GM12878 (cell line): ENCODE measurements around the gene MRPS9. TPM values are rescaled to one million over a fixed set of nuclear protein-coding genes. Genes with fewer than 3 reads are reported as not detected.

ENCODE experiments used
- ATAC-seq: fragments of 200-7000 bp; cut with Tn5 transposase; 3 replicates; pipeline ENCODE4 v1.9.1; 2020; ENCODE audit warnings: mild to moderate bottlenecking, moderate library complexity
- BruUV-seq: library from RNA; stranded (reverse); fragments of 400-500 nt; replicated peaks from 2 replicates; lab custom pipeline; 2021; lab: Mats Ljungman, UMichigan
- CTCF ChIA-PET: fragments of 300-600 bp; sonication (Branson Sonifier 250); formaldehyde crosslinking; extraction: SDS; loops from one replicate; lab custom pipeline; 2021; ENCODE audit warnings: inconsistent platforms; lab: Yijun Ruan, JAX
- POLR2A ChIA-PET: fragments of 350-600 bp; formaldehyde crosslinking; extraction: SDS; loops from one replicate; lab custom pipeline; 2021; ENCODE audit warnings: inconsistent platforms; lab: Charles Lee
- RAD21 ChIA-PET: fragments of 300-600 bp; sonication (Branson Sonifier 250); formaldehyde crosslinking; loops from one replicate; lab custom pipeline; 2023; ENCODE audit warnings: antibody characterized with exemption; ENCODE audit not compliant: unreplicated experiment; lab: Charles Lee
- SMC1A ChIA-PET: fragments of 300-600 bp; sonication (Branson Sonifier 250); formaldehyde crosslinking; loops from one replicate; lab custom pipeline; 2023; ENCODE audit not compliant: unreplicated experiment, uncharacterized antibody; lab: Charles Lee
- DNase-seq: peaks from one replicate; pipeline ENCODE4 v3.0.0-alpha.2; 2011; ENCODE audit warnings: low read depth, low spot score
- FAIRE-seq: peaks from 3 replicates; lab custom pipeline; 2011; peaks lifted over from hg19 to GRCh38; lab: Jason Lieb, UNC
- H2AFZ ChIP-seq: 2 replicates; pipeline ENCODE4 v1.6.0; 2011; ENCODE audit warnings: low read depth, low read length, control low read depth; ENCODE audit not compliant: control insufficient read depth
- H3K27ac ChIP-seq: 2 replicates; pipeline ENCODE4 v1.5.1; 2011; ENCODE audit warnings: control low read depth; ENCODE audit not compliant: control insufficient read depth, insufficient read depth
- H3K27me3 ChIP-seq, 2 experiments: replicated peaks in 1 of 2; 2 replicates each; pipeline versions ENCODE4 v1.6.0 to v1.6.1; 2011; ENCODE audit warnings: low read length in 1 of 2; ENCODE audit not compliant: control insufficient read depth in 2 of 2, insufficient read depth in 2 of 2
- H3K36me3 ChIP-seq, 2 experiments: 2 replicates each; pipeline ENCODE4 v1.5.1; 2011; ENCODE audit warnings: low read length in 1 of 2; ENCODE audit not compliant: control insufficient read depth in 2 of 2, insufficient read depth in 2 of 2
- H3K4me1 ChIP-seq: 2 replicates; pipeline ENCODE4 v1.6.1; 2011; ENCODE audit warnings: mild to moderate bottlenecking, low read length, moderate library complexity, mixed read lengths; ENCODE audit not compliant: control insufficient read depth, insufficient read depth
- H3K4me2 ChIP-seq: 2 replicates; pipeline ENCODE4 v1.6.0; 2011; ENCODE audit warnings: control low read depth; ENCODE audit not compliant: control insufficient read depth, insufficient read depth
- H3K4me3 ChIP-seq: fragments of 200-600 bp; sonication (generic); 2 replicates; pipeline ENCODE4 v1.5.1; 2016
- H3K79me2 ChIP-seq: 2 replicates; pipeline ENCODE4 v1.6.0; 2011; ENCODE audit warnings: low read length; ENCODE audit not compliant: control insufficient read depth, insufficient read depth
- H3K9ac ChIP-seq: 2 replicates; pipeline ENCODE4 v1.8.0; 2011; ENCODE audit warnings: low read length, control low read depth, mixed read lengths; ENCODE audit not compliant: control insufficient read depth, insufficient read depth
- H3K9me3 ChIP-seq: replicated peaks from 3 replicates; pipeline ENCODE4 v1.5.1; 2011; ENCODE audit warnings: mild to moderate bottlenecking, low read length; ENCODE audit not compliant: control insufficient read depth, insufficient read depth
- H4K20me1 ChIP-seq: 2 replicates; pipeline ENCODE4 v1.6.0; 2011; ENCODE audit not compliant: control insufficient read depth, insufficient read depth
- BCLAF1 ChIP-seq: fragments of 450-650 bp; IDR thresholded peaks from 2 replicates; pipeline ENCODE4 v1.6.1; 2017; ENCODE audit warnings: antibody characterized with exemption, mild to moderate bottlenecking, moderate library complexity
- CHD1 ChIP-seq: IDR thresholded peaks from 2 replicates; pipeline ENCODE4 v1.6.1; 2012; ENCODE audit warnings: low read depth, low read length, improper control_type of control experiment
- E2F8 ChIP-seq: fragments of 450-650 bp; IDR thresholded peaks from 2 replicates; pipeline ENCODE4 v1.6.1; 2018; ENCODE audit warnings: mild to moderate bottlenecking, low read depth, moderate library complexity; ENCODE audit not compliant: partially characterized antibody
- POLR2A ChIP-seq: IDR thresholded peaks from 2 replicates; pipeline ENCODE4 v1.6.1; 2011; ENCODE audit warnings: low read depth, mild to moderate bottlenecking, low read length
- SREBF2 ChIP-seq: IDR thresholded peaks from 2 replicates; pipeline ENCODE4 v1.6.1; 2012; ENCODE audit warnings: mild to moderate bottlenecking, low read length
- YBX1 ChIP-seq: fragments of 450-650 bp; IDR thresholded peaks from 2 replicates; pipeline ENCODE4 v1.6.1; 2016; ENCODE audit warnings: antibody characterized with exemption
- ZNF24 ChIP-seq: fragments of 450-650 bp; IDR thresholded peaks from 2 replicates; pipeline ENCODE4 v1.6.1; 2017; ENCODE audit warnings: antibody characterized with exemption, mild to moderate bottlenecking
- WGBS: methylation state at CpG from one replicate; pipeline ENCODE4 v1.1.6; 2016; ENCODE audit warnings: low lambda C conversion rate; ENCODE audit not compliant: insufficient replicate concordance, insufficient coverage; ENCODE audit errors: missing lambda C conversion rate; 5-methylcytosine and 5-hydroxymethylcytosine counted together
- in situ Hi-C: fragments of 300-500 bp; cut with MboI; formaldehyde crosslinking; loops from 9 replicates; pipeline ENCODE4 v1.14.3; 2018; ENCODE audit warnings: mixed read lengths
- intact Hi-C: fragments of 100-400 bp; cut with micrococcal nuclease; formaldehyde crosslinking; loops from one replicate; pipeline ENCODE4 v1.14.2; 2022; ENCODE audit not compliant: unreplicated experiment
- polyA plus RNA-seq, 11 experiments: library from polyadenylated mRNA; depleted of rRNA in 4 of 11; unstranded in 6 of 11; stranded (reverse) in 5 of 11; fragments of >200 nt; fragmentation: Nextera tagmentation in 4 of 11; fragmentation: Illumina TruSeq in 1 of 11; extraction: Ambion mirVana in 4 of 11; extraction: Trizol in 1 of 11; gene quantifications; 1 replicate in 1 of 11; 2 replicates in 10 of 11; pipeline versions ENCODE4 v1.2.1 to v1.2.3, GENCODE V29; 2011 to 2016; ENCODE audit warnings: inconsistent platforms in 2 of 11, missing spikeins in 2 of 11, low read depth in 1 of 11
- total RNA-seq, 4 experiments: library from RNA; depleted of rRNA in 3 of 4; stranded (reverse); fragments of >200 nt in 3 of 4; fragmentation: Illumina TruSeq in 1 of 4; extraction: Trizol in 1 of 4; gene quantifications; 2 replicates each; pipeline versions ENCODE4 v1.2.1 to v1.2.3, GENCODE V29; 2013 to 2021

MRPS9 gene
- total and polyA plus RNA-seq, 10 of the 15 experiments (the other 5 are each of a cell fraction or from before 2014, with no cell fraction given): 39.1 to 111 (median 63.4) TPM

- RAD21 ChIA-PET: no interaction called here
- FAIRE-seq (no peak), DNase-seq (no peak), ATAC-seq (no peak)
- Histone ChIP-seq H3K9ac (no peak overlapping the region), H3K4me2 (no peak overlapping the region), H3K4me1 (0 out of 2 replicates have a peak, but pooled peaks cover 3% of the 10 kb centered on the region), H3K79me2 (no peaks in the 10 kb centered on the region), H3K27me3 (peaks cover 0 to 4% of the 10 kb centered on the region in 2 experiments; a peak in 3 of 4 replicates), H3K9me3 (no peaks in the 10 kb centered on the region), H3K4me3 (no peak overlapping the region), H3K27ac (no peak overlapping the region), H2AFZ (no peak overlapping the region), H3K36me3 (no peaks in the 10 kb centered on the region), H4K20me1 (no peaks in the 10 kb centered on the region)
- in situ Hi-C loops (no loop called here), intact Hi-C loops (no loop called here)
- POLR2A ChIA-PET: no interaction called here
- CTCF ChIA-PET: no interaction called here
- no TSS peak for BruUV-seq
- WGBS: 58% methylated on average over 4 of the region's 4 CpGs
- SMC1A ChIA-PET: no interaction called here
- TF ChIP-seq CHD1 (no peak), POLR2A (no peak), SREBF2 (no peak), E2F8 (no peak), BCLAF1 (no peak), YBX1 (no peak), ZNF24 (no peak)
These were observed 103.3 kb downstream of the MRPS9 start for GRCh38 chr2:105141099-105141614.
